Lower leg skin (tissue), 4 donors: Measurements from ENCODE around the gene CFAP97D2. TPM values are rescaled to one million over a fixed set of nuclear protein-coding genes. Genes with fewer than 3 reads are reported as not detected.

ENCODE experiments used
- DNase-seq, 2 donors: peaks; one replicate each; pipeline ENCODE4 v3.0.0-alpha.2; 2019; ENCODE audit warnings: low spot score in 2 of 2
- H3K4me3 ChIP-seq: fragments of 200-600 bp; sonication (generic); 2 replicates; pipeline ENCODE4 v1.5.1; 2017; ENCODE audit warnings: mild to moderate bottlenecking, low read depth; ENCODE audit not compliant: poor library complexity, severe bottlenecking
- CTCF ChIP-seq, 3 donors: fragments of 450-650 bp; IDR thresholded peaks; one replicate each; pipeline ENCODE4 v1.5.1; 2016; ENCODE audit warnings: antibody characterized with exemption in 3 of 3, mild to moderate bottlenecking in 3 of 3, moderate library complexity in 2 of 3
- POLR2A ChIP-seq, 2 donors: fragments of 450-650 bp; IDR thresholded peaks; one replicate each; pipeline ENCODE4 v1.6.1; 2016 to 2017; ENCODE audit warnings: antibody characterized with exemption in 2 of 2, mild to moderate bottlenecking in 1 of 2, moderate library complexity in 1 of 2
- WGBS, 2 donors: methylation state at CpG; one replicate each; pipeline ENCODE4 v1.1.5; 2018; 5-methylcytosine and 5-hydroxymethylcytosine counted together
- intact Hi-C: fragments of 100-400 bp; cut with DNase I; formaldehyde crosslinking; loops from one replicate; pipeline ENCODE4 v1.15.0; 2023; ENCODE audit warnings: low total_unique reads
- total RNA-seq, 4 donors: library from RNA; depleted of rRNA; stranded (reverse); fragments of >200 nt; gene quantifications; one replicate each; pipeline ENCODE4 v1.1.0, GENCODE V29; 2016

The CFAP97D2 gene
- total RNA-seq, 4 donors from 2014 or later: not detected

- TF ChIP-seq CTCF (IDR thresholded peaks at IDR 0.05) (no peak), POLR2A (IDR thresholded peaks at IDR 0.05) (no peak)
- no peak for DNase-seq
- no peak overlapping the region for H3K4me3 ChIP-seq
- 51 to 69% methylated on average over 8 of the region's 8 CpGs for WGBS, 2 donors
- intact Hi-C loops: loop anchor here (2.0 kb wide), 1 partner anchor 275 kb away; no protein-coding TSS in a partner anchor
These were observed 46.6 kb downstream of the CFAP97D2 start for GRCh38 chr13:114225610-114226009.

- no peak for TF ChIP-seq POLR2A (IDR thresholded peaks at IDR 0.05)
- TF ChIP-seq CTCF (IDR thresholded peaks at IDR 0.05): no peak
- H3K4me3 ChIP-seq: no peak overlapping the region
These were observed 47.0 kb downstream of the CFAP97D2 start for GRCh38 chr13:114226088-114226487.

GRCh38 chr13:114226699-114227323 is 47.8 kb downstream of the CFAP97D2 start:
- no peak overlapping the region for H3K4me3 ChIP-seq
- intact Hi-C loops: loop anchor here (2.0 kb wide), 1 partner anchor 276 kb away; no protein-coding TSS in a partner anchor
- 5 to 8% methylated on average over 10 to 19 of the region's 19 CpGs for WGBS, 2 donors
- DNase-seq: peak; percentile 87 to 97
- TF ChIP-seq CTCF (IDR thresholded peaks at IDR 0.05): peak in 2 of 3 donors; percentile 75 to 76
- no peak for TF ChIP-seq POLR2A (IDR thresholded peaks at IDR 0.05)

More at GRCh38 chr13:114226088-114226487, 47.0 kb downstream of the CFAP97D2 start:
- intact Hi-C loops: loop anchor here (2.0 kb wide), 1 partner anchor 275 kb away; no protein-coding TSS in a partner anchor
- 43 to 51% methylated on average over 11 of the region's 11 CpGs for WGBS, 2 donors
- DNase-seq: no peak

GRCh38 chr13:114227528-114227927 is 48.5 kb downstream of the CFAP97D2 start:
- TF ChIP-seq POLR2A (IDR thresholded peaks at IDR 0.05) (no peak), CTCF (IDR thresholded peaks at IDR 0.05) (no peak)
- no peak for DNase-seq
- intact Hi-C loops: loop anchor here (2.0 kb wide), 1 partner anchor 277 kb away; no protein-coding TSS in a partner anchor
- no peak overlapping the region for H3K4me3 ChIP-seq
- WGBS, 2 donors: 72 to 88% methylated on average over 2 of the region's 2 CpGs

GRCh38 chr13:114228176-114228575 is 49.1 kb downstream of the CFAP97D2 start:
- 77 to 83% methylated on average over 9 of the region's 9 CpGs for WGBS, 2 donors
- no peak for DNase-seq
- no peak overlapping the region for H3K4me3 ChIP-seq
- no peak for TF ChIP-seq POLR2A (IDR thresholded peaks at IDR 0.05)
- no peak for TF ChIP-seq CTCF (IDR thresholded peaks at IDR 0.05)
- intact Hi-C loops: no loop called here
